Neural progenitor cell (in vitro differentiated cells): Measurements from ENCODE around the gene ZNF316. TPM values are rescaled to one million over a fixed set of nuclear protein-coding genes. Genes with fewer than 3 reads are reported as not detected.
A peak's percentile ranks its signal among the peaks of the same experiment; 100 is the strongest.

ENCODE experiments used
- DNase-seq: peaks from one replicate; pipeline ENCODE4 v3.0.0-alpha.2; 2016; ENCODE audit warnings: low spot score
- H2AFZ ChIP-seq: fragments of 200-600 bp; sonication (generic); replicated peaks from 2 replicates; pipeline ENCODE4 v1.6.1; 2016; ENCODE audit warnings: antibody characterized with exemption
- H3F3A ChIP-seq: fragments of 200-600 bp; sonication (generic); 2 replicates; pipeline ENCODE4 v1.6.1; 2016; ENCODE audit warnings: antibody characterized with exemption, low read depth
- H3K27ac ChIP-seq: fragments of 200-600 bp; sonication (generic); 2 replicates; pipeline ENCODE4 v1.5.1; 2016; ENCODE audit warnings: mild to moderate bottlenecking
- H3K27me3 ChIP-seq: fragments of 200-600 bp; sonication (generic); 2 replicates; pipeline ENCODE4 v1.6.1; 2016; ENCODE audit warnings: mild to moderate bottlenecking, moderate library complexity
- H3K36me3 ChIP-seq: fragments of 200-600 bp; sonication (generic); 2 replicates; pipeline ENCODE4 v1.5.1; 2016
- H3K4me1 ChIP-seq: fragments of 200-600 bp; sonication (generic); 2 replicates; pipeline ENCODE4 v1.6.1; 2016; ENCODE audit warnings: mixed run types
- H3K4me2 ChIP-seq: fragments of 200-600 bp; sonication (generic); 2 replicates; pipeline ENCODE4 v1.6.1; 2016
- H3K4me3 ChIP-seq: fragments of 200-600 bp; sonication (generic); 2 replicates; pipeline ENCODE4 v1.5.1; 2016
- H3K79me2 ChIP-seq: fragments of 200-600 bp; sonication (generic); 2 replicates; pipeline ENCODE4 v1.6.1; 2016; ENCODE audit warnings: low read depth
- H3K9ac ChIP-seq: fragments of 200-600 bp; sonication (generic); 2 replicates; pipeline ENCODE4 v1.6.1; 2016
- H3K9me3 ChIP-seq: fragments of 200-600 bp; sonication (generic); 2 replicates; pipeline ENCODE4 v1.5.1; 2016; ENCODE audit warnings: low read depth
- H4K20me1 ChIP-seq: fragments of 200-600 bp; sonication (generic); 2 replicates; pipeline ENCODE4 v1.6.1; 2016; ENCODE audit warnings: low read depth
- H3K27ac Mint-ChIP-seq: 3 replicates; pipeline ENCODE4 v1.8.0; 2021; ENCODE audit warnings: mixed read lengths
- H3K27me3 Mint-ChIP-seq: 2 replicates; pipeline ENCODE4 v1.8.0; 2022; ENCODE audit warnings: low read depth, mild to moderate bottlenecking, inconsistent platforms, moderate library complexity, mixed read lengths; ENCODE audit not compliant: insufficient read depth
- H3K36me3 Mint-ChIP-seq: 3 replicates; pipeline ENCODE4 v1.8.0; 2021; ENCODE audit warnings: mixed read lengths
- H3K4me1 Mint-ChIP-seq: 3 replicates; pipeline ENCODE4 v1.8.0; 2021; ENCODE audit warnings: mixed read lengths
- H3K4me3 Mint-ChIP-seq: 3 replicates; pipeline ENCODE4 v1.8.0; 2021; ENCODE audit warnings: mild to moderate bottlenecking, moderate library complexity, mixed read lengths
- H3K9me3 Mint-ChIP-seq: 3 replicates; pipeline ENCODE4 v1.8.0; 2020; ENCODE audit warnings: mixed read lengths
- CTCF ChIP-seq: fragments of 200-600 bp; sonication (generic); IDR thresholded peaks from 2 replicates; pipeline ENCODE4 v1.5.1; 2017; ENCODE audit warnings: antibody characterized with exemption, mild to moderate bottlenecking
- EZH2 ChIP-seq: fragments of 200-600 bp; sonication (generic); IDR thresholded peaks from 2 replicates; pipeline ENCODE4 v1.6.1; 2017; ENCODE audit warnings: antibody characterized with exemption, mild to moderate bottlenecking, moderate library complexity
- EZH2phosphoT487 ChIP-seq: fragments of 200-600 bp; sonication (generic); IDR thresholded peaks from 2 replicates; pipeline ENCODE4 v1.6.1; 2017; ENCODE audit warnings: antibody characterized with exemption
- total RNA-seq: library from RNA; depleted of rRNA; stranded (reverse); fragments of >200 nt; gene quantifications from 2 replicates; pipeline ENCODE4 v1.2.3, GENCODE V29; 2015; ENCODE audit warnings: low replicate concordance

Gene ZNF316
- total RNA-seq, 1 donor from 2014 or later: 2.2 TPM

DNA sequence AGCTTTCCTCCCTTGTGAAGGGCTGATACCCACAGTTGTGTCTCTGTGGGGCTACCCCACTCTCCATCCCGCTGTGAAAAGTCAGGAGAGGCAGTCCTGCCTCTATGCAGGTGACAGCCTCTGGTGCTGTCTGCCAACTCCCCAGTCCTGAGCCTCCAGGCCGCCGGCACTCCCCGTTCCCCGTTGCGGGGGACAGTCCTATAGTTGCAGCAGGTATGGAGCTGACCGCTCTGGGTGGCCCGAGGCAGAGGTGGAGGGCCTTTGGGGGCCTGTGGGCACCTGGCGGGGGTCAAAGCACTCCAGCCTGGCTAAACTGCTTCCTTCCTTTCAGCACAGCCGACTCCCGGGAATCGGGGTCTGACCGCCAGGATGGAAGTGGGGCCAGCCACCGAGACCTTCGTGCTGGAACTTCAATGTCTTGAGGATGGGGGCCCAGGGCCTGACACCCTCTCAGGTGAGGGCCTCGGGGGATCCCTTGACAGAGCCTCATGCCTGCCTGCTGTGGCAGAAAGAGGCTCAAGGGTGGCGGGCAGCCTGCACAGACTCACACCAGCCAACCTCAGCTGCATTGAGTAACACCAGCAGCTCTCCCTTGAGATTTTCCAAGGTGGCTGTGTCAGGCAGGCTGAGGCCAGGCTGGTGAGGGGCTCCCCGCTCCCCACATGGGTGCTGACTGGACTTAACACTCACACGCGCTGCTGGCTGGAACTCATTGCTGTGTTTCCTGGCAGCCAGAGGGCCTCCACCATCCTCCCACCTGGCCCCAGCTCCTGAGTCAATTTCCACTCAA is 20.1 kb upstream of the ZNF316 start:
- no peaks in the 10 kb centered on the region for H3K9me3 Mint-ChIP-seq
- Histone ChIP-seq H3K9ac (no peak overlapping the region), H3K27ac (no peak overlapping the region), H3K4me1 (peaks cover 8% of the 10 kb centered on the region), H3K4me2 (no peak overlapping the region), H3K36me3 (no peaks in the 10 kb centered on the region), H3F3A (peaks cover 19% of the 10 kb centered on the region), H3K79me2 (no peaks in the 10 kb centered on the region), H3K27me3 (no peaks in the 10 kb centered on the region), H3K9me3 (no peaks in the 10 kb centered on the region), H4K20me1 (no peaks in the 10 kb centered on the region), H2AFZ (no peak overlapping the region), H3K4me3 (no peak overlapping the region)
- H3K4me1 Mint-ChIP-seq: peaks cover 9% of the 10 kb centered on the region
- H3K36me3 Mint-ChIP-seq: peaks cover 14% of the 10 kb centered on the region
- peaks cover 13% of the 10 kb centered on the region for H3K27me3 Mint-ChIP-seq
- H3K27ac Mint-ChIP-seq: no peak overlapping the region
- peak overlapping the region; percentile 84 for H3K4me3 Mint-ChIP-seq
- no peak for TF ChIP-seq EZH2
- TF ChIP-seq EZH2phosphoT487: no peak
- no peak for TF ChIP-seq CTCF
- DNase-seq: no peak

- no peaks in the 10 kb centered on the region for H3K36me3 ChIP-seq
- Mint-ChIP-seq H3K27ac (no peak overlapping the region), H3K9me3 (no peaks in the 10 kb centered on the region), H3K36me3 (peaks cover 17% of the 10 kb centered on the region), H3K27me3 (peaks cover 6% of the 10 kb centered on the region), H3K4me1 (peaks cover 9% of the 10 kb centered on the region), H3K4me3 (peak overlapping the region; percentile 24)
- no peak overlapping the region for H3K4me2 ChIP-seq
- no peak overlapping the region for H2AFZ ChIP-seq
- H4K20me1 ChIP-seq: no peaks in the 10 kb centered on the region
- H3K4me3 ChIP-seq: no peak overlapping the region
- H3K4me1 ChIP-seq: peaks cover 8% of the 10 kb centered on the region
- no peaks in the 10 kb centered on the region for H3K9me3 ChIP-seq
- H3F3A ChIP-seq: peaks cover 16% of the 10 kb centered on the region
- no peaks in the 10 kb centered on the region for H3K79me2 ChIP-seq
- H3K27me3 ChIP-seq: no peaks in the 10 kb centered on the region
- DNase-seq: no peak
- no peak overlapping the region for H3K9ac ChIP-seq
- no peak overlapping the region for H3K27ac ChIP-seq
- TF ChIP-seq CTCF (no peak), EZH2 (no peak), EZH2phosphoT487 (no peak)
These were observed 18.5 kb upstream of the ZNF316 start for GRCh38 chr7:6618621-6619020.

DNA sequence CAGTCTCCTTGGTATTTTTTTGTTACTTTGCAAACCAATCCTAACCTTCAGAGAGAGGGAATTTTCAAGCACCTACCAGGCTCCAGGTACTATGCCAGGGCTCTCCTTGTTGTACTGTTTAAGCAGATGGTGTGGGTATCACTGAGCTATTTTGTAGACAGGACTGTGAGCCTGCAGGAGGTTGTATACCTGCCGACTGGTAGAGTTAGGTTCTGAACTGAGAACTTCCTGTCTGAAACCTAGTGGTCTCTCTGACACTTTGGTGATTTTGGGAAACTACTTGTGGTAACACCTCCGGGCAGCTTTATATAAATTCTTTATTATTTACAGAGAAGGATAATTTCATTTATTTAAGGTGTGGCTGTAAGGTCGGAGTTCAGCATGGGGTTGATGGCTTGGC is 17.2 kb upstream of the ZNF316 start:
- no peaks in the 10 kb centered on the region for H3K9me3 Mint-ChIP-seq

More for the DNA sequence above, 17.2 kb upstream of the ZNF316 start:
- peaks cover 5% of the 10 kb centered on the region for H3K4me1 Mint-ChIP-seq
- H3K27ac ChIP-seq: no peak overlapping the region
- H3K4me1 ChIP-seq: peaks cover under 1% of the 10 kb centered on the region
- H3K9ac ChIP-seq: no peak overlapping the region
- H3K36me3 Mint-ChIP-seq: peaks cover 21% of the 10 kb centered on the region
- H3K4me3 ChIP-seq: no peak overlapping the region
- no peaks in the 10 kb centered on the region for H3K27me3 ChIP-seq
- no peak for DNase-seq
- no peak overlapping the region for H3K4me2 ChIP-seq
- no peaks in the 10 kb centered on the region for H4K20me1 ChIP-seq
- peaks cover 3% of the 10 kb centered on the region for H3F3A ChIP-seq
- H3K27ac Mint-ChIP-seq: no peak overlapping the region
- no peak for TF ChIP-seq EZH2
- no peaks in the 10 kb centered on the region for H3K36me3 ChIP-seq
- H3K79me2 ChIP-seq: no peaks in the 10 kb centered on the region
- no peak overlapping the region for H2AFZ ChIP-seq
- peaks cover 4% of the 10 kb centered on the region for H3K27me3 Mint-ChIP-seq
- no peaks in the 10 kb centered on the region for H3K9me3 ChIP-seq
- no peak overlapping the region for H3K4me3 Mint-ChIP-seq
